Tibial nerve (tissue), 4 donors: ENCODE results near the gene AKR1C2.
A peak's percentile ranks its signal among the peaks of the same experiment; 100 is the strongest.

ENCODE experiments used
- EP300 ChIP-seq, 2 donors: sonication (generic); formaldehyde crosslinking; IDR thresholded peaks; one replicate each; pipeline ENCODE4 v1.6.1; 2017; ENCODE audit warnings: antibody characterized with exemption in 2 of 2, mild to moderate bottlenecking in 1 of 2
- POLR2A ChIP-seq, 2 donors: fragments of 450-650 bp; IDR thresholded peaks; one replicate each; pipeline ENCODE4 v1.6.1; 2017; ENCODE audit warnings: antibody characterized with exemption in 2 of 2, mild to moderate bottlenecking in 2 of 2, moderate library complexity in 2 of 2
- TF ChIP-seq, protein P1 (sequence below), 5 experiments: fragments of 200-600 bp in 3 of 5; fragments of 450-650 bp in 2 of 5; sonication (generic) in 3 of 5; IDR thresholded peaks; one replicate each; pipeline ENCODE4 v1.5.1; 2016 to 2019; ENCODE audit warnings: antibody characterized with exemption in 5 of 5, mild to moderate bottlenecking in 3 of 5, moderate library complexity in 2 of 5

DNA sequence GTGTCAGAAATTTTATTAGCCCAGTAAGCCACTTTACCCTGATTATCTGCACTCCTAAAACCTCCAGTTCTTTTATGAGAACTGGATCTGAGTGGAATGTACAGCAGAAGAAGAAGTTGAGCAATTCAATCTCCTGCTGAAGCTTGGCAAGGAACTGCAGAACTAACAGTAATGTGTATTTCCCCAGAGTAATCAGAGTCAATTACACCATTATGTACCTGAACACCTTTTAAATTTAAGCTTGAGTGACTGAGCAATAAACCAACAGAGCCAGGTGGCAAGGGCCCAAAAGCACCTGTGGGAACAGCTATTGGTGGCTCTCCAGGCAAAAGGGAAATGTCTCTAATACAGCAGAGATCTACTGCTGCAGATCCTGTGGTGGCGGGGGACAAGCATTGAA lies 40.1 kb upstream of the AKR1C2 start:
- TF ChIP-seq EP300 (IDR thresholded peaks at IDR 0.05) (peak in 1 of 2 donors; percentile 26), POLR2A (IDR thresholded peaks at IDR 0.05) (no peak)
- TF ChIP-seq, protein P1, sequence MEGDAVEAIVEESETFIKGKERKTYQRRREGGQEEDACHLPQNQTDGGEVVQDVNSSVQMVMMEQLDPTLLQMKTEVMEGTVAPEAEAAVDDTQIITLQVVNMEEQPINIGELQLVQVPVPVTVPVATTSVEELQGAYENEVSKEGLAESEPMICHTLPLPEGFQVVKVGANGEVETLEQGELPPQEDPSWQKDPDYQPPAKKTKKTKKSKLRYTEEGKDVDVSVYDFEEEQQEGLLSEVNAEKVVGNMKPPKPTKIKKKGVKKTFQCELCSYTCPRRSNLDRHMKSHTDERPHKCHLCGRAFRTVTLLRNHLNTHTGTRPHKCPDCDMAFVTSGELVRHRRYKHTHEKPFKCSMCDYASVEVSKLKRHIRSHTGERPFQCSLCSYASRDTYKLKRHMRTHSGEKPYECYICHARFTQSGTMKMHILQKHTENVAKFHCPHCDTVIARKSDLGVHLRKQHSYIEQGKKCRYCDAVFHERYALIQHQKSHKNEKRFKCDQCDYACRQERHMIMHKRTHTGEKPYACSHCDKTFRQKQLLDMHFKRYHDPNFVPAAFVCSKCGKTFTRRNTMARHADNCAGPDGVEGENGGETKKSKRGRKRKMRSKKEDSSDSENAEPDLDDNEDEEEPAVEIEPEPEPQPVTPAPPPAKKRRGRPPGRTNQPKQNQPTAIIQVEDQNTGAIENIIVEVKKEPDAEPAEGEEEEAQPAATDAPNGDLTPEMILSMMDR (IDR thresholded peaks at IDR 0.05) = no peak
